GM19467 (cell line): ENCODE results near the gene PDE4D.
A peak's percentile ranks its signal among the peaks of the same experiment; 100 is the strongest.

Experiments used
- ATAC-seq: cut with Tn5 transposase; IDR thresholded peaks from one replicate; pipeline ENCODE4 v1.9.1; 2021; ENCODE audit warnings: mild to moderate bottlenecking, moderate library complexity; ENCODE audit not compliant: unreplicated experiment

The PDE4D gene

DNA sequence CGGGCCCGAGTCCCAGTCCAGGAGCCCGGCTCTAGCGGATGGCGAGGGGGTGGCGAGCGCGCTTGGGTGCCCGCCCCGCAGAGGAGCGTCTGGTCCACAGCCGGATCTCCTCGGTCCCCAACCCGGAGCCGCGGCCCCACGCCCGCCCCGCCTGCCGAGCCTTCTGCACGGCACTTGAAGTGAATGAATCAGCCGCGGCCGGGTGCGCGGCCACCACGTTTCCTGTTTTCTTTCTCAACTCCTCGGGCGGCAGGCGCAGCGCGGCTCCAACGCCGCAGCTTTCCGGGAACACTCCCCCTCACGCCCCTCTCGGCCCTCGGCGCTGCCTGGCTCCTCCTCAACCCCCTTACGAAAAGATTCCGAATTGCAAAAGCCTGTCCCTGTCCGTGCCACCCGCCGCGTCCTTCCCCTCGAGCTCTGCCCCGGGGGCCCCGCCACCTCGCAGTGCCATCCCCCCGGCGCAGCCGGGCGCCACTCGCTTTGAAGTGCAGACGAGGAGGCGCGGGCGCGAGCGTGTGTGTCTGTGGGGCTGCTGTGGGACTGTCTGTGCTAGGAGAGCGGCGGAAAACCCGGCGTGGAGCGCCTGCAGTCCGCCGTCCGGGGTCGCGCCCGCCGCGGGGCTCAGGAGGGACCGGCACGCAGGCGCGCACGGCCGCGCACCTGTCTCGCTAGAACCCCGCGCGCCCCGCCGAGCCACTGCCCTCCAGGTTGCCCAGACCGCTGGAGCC lies 854.1 kb downstream of the PDE4D start:
- ATAC-seq: peak; percentile 69

DNA sequence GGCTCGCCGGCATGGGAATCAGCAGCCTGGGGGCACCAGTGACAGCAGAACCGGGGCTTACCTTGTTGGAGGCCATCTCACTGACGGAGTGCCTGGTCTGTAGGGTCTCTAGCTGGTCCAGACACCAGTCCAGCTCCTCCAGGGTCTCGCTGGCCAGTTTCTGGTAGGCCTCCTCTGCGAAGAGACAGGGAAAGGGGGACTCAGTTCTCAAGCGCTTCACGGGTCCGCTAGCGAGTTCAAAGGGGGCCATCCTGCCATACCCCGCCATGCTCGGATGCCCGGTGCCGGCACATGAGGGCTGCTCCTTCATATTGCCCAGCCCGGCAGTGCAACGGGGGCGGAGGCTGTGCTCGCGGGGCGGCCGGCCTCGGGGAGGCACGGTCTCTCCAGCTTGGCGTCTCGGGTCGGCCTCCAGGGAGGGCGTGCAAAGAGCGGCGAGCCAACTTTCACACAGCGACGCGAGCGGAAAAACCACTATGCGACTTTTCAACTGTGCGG lies 854.7 kb downstream of the PDE4D start:
- ATAC-seq: no peak

- ATAC-seq: no peak
These were observed 855.4 kb downstream of the PDE4D start for GRCh38 chr5:59037941-59038797.

DNA sequence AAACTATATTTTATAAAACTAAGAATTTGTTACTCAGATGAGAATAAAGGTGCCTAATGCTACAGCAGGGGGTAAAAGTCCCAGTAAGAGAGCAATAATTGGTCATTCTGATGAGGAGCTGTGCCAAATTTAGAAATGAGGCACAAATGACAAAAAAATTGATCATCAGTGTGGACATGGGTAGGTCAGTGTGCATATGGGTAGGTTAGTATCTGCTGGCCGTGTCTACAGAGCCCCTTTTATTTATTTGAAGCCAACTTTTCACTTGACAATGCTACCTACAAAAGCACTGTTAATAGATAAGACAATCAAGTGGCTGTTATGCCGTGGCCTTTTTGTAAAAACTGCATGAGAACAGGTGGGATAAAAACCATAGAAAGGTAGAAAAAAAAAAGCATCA lies 856.1 kb downstream of the PDE4D start:
- ATAC-seq: no peak

GRCh38 chr5:59037041-59037440 lies 856.5 kb downstream of the PDE4D start:
- ATAC-seq: no peak

DNA sequence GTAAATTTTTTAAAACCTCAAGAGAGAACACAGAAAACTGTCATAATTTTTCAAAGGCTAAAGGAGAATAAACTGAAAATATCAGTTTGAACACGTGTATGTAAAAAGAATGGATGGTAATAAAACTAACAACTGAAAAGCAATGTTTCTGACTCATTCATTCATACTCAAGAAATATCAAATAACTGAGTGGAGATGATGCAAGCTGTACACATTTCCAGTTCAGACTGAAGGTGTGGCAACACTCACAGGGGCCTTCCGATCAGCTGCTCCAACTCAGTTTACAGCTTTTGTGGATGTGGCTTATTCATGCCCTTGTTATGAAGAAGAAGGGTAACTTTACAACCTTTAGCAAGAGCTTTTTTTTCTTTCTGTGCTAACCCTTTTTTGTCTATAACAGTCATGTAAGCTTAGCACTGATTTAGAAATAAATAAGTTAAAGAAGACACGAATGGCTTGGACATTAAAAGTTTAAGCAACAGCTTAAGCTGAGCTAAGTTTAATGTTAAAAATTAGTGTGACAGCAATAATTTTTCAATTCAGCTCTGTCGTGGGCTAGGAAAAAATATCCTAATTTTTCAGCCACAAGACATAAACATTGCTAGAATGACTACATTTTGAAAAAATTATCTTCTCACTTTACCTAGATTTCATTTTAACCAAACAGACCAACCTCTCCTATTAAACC lies 857.1 kb downstream of the PDE4D start:
- ATAC-seq: no peak

DNA sequence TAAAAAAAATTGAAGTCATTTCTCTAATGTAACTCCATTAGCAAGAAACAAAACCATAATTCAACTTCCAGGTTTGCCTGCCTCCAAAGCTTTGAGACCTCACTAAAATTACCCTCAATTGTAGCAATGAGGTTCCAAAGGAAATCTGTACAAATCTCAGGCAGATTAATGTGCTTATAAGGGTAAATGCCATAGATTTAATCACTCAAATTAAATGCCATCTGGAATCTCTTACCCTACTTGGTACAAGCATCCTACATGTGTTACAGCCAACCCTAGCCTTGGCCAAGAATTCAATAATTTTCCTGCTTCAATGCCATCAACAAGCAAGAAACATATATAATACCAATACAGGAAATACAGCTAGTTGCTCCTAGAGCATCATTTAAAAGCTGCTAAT lies 857.8 kb downstream of the PDE4D start:
- no peak for ATAC-seq

- ATAC-seq: peak; percentile 45
These were observed 858.9 kb downstream of the PDE4D start for GRCh38 chr5:59034498-59035186.

DNA sequence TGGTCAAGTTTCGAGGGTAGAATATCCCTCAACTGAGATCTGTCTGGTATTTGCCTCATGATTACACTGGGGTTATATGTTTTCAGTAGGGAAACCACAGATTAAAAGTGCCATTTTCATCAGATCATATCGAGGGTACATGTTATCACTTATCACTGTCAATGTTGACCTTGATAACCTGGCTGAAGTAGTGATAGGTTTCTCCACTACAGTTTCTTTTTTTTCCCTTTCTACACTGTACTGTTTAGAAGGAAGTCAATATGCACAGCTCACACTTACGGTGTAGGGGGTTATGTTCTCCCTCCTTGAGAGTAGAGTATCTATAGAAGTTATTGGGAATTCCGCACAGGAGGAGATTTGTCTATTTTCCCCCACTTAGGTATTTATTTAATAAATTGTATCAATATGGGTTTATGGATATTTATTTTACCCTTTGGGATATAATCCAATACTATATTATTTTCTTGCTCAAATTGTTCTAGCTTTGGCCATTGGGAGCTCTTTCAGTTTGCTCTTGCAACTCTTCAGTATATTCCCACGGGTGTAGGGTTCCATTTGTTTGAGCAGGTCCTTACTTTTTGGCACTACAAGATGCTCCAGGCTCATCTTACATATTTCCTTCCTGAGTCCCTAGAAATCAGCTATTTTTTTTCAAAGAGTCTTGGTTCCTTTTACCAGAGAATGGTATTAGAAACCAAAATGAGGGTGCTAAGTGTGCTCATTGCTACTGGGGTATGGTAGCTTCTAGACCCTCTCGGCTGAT lies 866.2 kb downstream of the PDE4D start:
- ATAC-seq: no peak

- no peak for ATAC-seq
These were observed 867.8 kb downstream of the PDE4D start for GRCh38 chr5:59025734-59026133.

- ATAC-seq: no peak
These were observed 871.5 kb downstream of the PDE4D start for GRCh38 chr5:59021837-59022514.

DNA sequence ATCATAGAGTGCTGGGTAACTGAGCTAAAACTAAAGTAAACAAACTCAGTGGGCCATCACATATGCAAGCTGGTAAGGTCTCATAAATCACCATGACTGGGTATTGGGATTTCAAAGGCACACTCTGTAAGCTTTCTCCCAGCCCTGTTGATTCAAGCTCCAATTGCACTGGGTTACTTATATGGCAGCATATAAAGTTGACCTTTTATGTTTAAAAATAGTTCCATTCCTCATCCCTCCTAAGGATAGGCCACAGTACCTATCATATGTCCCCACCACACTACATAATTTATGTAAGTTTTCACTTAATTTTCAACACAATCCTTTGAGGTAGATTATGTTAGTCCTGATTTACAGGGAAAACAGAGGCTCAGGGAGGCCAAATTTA lies 872.2 kb downstream of the PDE4D start:
- ATAC-seq: no peak

GRCh38 chr5:59020611-59021285 lies 872.8 kb downstream of the PDE4D start:
- no peak for ATAC-seq

DNA sequence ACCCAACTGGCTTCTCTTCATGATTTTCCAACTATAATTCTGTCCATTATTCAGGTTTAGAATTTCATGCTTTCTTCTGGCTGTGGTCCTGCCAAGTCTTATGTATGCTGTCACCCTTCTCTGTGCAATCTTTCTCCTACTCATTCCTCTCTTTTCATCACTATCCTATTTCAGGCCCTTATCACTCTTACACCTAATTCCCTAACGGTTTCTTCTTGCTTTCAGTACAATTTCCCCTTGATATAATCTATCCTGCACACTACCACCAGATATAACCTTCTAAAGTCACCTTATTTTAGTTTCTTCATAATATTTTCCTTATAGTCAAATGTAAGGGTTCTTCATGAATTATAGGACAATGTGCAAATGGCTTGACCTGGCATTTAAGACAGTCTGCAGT lies 874.4 kb downstream of the PDE4D start:
- no peak for ATAC-seq

- no peak for ATAC-seq
These were observed 876.6 kb downstream of the PDE4D start for GRCh38 chr5:59016925-59017324.

DNA sequence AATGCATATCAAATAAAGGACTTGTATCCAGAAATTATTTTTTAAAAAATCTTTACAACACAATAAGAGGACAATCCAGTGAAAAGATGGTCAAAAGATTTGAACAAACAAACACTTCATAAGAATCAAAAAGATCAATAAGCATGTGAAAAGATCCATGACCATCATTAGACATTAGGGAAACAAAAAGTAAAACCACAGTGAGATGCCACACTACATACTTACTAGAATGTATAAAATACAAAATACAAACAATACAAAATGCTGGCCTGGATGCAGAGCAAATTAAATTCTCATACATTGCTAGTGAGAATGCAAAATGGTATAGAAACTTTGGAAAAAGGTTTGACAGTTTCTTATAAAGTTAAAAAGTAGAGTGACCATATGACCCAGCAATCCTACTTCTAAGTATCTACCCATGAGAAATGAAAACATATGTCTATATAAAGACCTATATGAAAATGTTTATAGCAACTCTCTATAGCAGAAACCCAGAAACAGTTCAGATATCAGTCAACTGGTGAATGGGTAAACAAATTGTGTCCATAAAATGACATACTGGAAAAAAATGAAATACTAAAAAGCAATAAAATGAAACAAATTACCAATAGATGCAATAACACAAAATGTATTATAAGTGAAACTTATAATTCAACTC lies 884.6 kb downstream of the PDE4D start:
- ATAC-seq: no peak

DNA sequence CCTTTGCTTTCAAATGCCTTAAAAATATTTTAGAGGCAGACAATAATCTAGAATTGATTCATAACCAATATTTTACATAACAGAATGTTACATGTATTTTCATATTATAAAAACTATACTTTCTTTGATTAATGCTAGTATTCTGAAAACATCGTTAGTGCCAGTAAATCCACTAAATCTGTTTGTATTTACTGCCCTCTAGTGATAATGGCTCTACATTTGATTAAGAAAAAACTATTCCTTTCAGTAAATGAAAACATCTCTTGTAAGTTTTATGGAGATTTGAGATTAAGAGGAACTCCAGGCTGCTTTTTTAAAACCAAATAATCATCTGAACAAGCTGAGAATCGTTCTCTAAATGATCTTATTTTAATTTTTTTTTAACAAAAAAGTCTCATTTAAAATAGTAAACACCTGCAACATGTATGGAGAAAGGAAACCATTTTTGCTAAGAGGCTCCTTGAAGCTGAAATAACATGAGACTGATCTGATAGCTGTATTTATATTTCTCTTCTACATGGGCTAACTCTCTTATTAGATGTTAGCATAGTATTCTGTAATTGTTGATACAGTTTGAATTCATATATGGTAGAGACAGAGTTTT lies 886.0 kb downstream of the PDE4D start:
- ATAC-seq: no peak
